ENCODE results near the gene TTYH2.

TTYH2 gene

DNA sequence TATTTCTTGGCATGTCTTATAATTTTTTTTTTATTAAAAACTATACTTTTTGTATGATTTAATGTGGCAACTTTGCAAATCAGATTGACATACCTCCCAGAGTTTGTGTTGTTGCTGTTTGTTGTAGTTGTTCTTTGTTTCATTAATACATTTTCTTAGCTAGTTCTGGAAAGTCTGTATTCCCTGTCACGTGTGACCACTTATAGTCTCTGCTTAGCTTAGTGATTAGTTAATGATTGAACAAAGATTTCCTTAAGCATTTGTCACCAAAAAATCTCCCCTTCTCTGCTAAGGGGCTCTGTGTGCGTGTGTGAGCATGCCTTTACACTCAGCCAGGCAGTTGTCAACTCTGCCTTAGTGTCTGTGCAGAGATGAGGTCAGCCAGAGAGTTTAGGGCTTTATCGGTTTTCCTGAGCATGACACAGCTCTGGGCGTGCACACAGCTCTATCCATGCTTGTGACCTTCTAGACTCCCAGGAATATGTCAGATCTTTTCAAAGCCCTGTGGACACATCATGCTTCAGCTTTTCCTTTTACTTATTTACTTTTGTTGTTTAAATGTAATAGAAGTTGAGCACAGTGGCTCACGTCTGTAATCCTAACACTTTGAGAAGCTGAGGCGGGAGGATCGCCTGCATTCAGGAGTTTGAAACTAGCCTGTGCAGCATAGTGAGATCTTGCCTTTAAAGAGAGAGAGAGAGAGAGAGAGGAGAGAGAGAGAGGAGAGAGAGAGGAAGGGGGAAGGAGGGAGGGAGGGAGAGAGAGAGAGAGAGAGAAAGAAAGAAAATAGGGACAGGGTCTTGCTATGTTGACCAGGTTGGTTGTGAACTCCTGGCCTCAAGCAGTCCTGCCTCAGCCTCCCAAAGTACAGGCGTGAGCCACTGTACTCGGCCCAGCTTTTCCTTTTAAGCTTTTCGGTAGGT is 82.5 kb downstream of the TTYH2 start:
- DNase-seq (ENCODE audit: low read depth): no peak

DNA sequence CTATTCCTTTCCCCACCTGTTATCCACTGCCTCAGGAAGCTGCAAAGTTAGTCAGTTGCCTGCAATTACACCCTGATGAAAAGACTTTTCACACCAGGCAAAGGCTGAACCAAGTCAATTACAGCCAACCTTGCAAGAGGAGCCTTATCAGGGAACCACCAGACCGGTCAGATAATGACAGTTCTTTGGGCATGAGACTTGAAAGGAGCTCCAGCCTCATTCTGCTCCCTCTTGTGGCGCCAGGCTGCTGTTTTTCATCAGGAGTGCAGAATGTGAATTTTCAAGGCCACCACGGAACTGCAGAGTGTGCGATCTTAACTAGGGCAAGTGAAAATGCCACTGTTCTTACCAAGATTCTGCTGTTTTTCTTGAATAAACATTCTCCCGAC is 83.2 kb downstream of the TTYH2 start:
- peak; percentile 79 for DNase-seq (ENCODE audit: low read depth)

DNA sequence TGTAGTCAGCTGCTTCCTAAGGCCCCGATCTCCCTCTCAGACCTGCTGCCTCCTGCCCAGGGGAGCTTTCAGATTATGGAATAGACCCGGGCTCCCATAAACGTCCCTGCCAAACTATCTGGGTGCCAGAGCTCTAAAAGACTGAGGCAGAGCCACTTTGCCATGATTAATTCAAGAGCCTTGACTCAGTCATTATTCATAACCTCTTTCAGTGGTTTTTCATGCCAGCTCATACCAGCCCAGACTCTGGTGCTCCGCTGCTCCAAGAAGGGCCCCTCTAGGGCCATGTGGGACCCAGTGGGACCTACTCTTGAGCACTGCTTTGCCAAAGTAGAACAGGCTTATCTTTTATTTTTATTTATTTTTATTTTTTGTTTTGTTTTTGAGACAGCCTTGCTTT is 84.6 kb downstream of the TTYH2 start:
- no peak for DNase-seq (ENCODE audit: low read depth)

DNA sequence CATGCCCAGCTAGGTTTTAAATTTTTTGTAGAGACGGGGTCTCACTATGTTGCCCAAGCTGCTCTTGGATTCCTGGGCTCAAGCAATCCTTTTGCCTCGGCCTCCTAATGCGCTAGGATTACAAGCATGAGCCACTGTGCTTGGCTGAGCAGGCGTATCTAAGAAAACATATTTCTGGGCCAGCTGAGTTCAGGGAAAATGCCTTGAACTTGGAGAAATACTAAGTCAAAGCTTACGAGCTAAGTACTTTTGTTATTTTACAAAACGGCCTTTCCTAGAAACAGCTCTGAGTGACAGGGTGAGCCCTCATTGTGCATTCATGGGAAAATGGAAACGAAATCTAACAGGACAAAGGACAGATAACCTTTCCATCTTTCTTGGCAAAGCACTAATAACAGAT is 85.4 kb downstream of the TTYH2 start:
- no peak for DNase-seq (ENCODE audit: low read depth)

DNA sequence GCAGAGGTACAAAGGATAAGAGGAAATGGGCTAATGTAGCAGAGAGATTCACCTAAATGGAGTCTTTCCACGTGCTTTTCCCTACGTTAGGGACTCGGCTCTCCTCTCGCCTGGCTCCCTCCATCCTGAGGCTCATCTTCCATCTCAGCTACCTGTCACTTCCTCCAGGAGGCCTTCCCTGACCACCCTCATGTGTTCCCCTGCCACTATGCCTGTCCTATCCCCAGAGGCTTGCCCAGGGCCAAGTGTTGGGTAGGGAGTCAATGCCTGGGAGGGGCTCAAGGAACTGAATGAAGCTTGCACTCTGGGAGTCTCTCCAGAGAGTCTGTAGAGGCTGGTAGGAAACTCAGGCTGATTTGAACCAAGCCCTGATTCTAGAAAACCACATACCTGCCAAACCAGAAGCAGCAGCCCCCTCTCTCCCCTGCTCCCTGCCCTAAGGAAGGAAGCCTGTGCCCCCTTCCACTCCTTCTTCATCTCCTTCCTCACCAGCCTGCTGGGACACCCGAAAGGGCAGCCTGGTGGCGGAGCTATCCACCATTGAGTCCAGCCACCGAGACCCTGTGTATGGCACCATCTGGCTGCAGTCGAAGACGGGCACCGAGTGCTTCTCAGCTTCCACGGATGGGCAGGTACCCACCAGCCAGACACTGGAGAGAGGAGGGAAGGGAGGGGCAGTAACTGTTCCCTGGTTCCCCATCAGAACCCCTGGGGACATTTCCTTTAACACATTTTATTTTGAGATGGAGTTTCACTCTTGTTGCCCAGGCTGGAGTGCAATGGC is 86.0 kb downstream of the TTYH2 start:
- no peak for DNase-seq (ENCODE audit: low read depth)

DNA sequence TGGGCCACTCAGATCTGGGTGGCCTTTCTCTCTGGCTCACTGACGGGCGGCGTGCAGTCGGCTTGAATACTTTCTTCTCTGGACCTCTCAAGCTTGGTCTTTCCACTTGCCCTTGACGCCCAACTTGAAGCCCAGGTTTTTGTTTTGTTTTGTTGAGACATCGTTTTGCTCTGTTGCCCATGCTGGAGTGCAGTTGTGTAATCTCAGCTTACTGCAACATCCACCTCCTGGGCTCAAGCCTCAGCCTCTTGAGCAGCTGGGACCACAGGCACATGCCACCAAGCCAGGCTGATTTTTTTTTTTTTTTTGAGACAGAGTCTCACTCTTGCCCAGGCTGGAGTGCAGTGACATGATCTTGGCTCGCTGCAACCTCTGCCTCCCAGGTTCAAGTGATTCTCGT is 89.9 kb downstream of the TTYH2 start:
- no peak for DNase-seq (ENCODE audit: low read depth)

DNA sequence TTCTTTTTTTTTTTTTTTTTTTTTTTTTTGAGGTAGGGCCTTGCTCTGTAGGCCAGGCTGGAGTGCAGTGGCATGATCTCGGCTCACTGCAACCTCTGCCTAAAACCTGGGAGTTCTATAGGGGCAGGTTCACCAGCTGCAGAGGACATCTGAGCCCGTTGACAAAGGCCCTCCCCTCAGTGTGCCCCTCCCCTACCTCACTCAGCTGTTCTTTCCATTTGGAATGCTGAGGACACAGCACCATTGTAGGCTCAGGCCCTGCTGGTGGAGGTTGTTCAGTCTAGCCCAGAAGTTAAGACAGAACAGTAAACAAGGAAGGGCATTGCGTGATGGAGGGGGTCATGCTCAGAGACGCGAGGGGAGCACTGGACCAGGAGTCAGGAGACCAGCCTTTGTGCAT is 90.8 kb downstream of the TTYH2 start:
- DNase-seq (ENCODE audit: low read depth): no peak

DNA sequence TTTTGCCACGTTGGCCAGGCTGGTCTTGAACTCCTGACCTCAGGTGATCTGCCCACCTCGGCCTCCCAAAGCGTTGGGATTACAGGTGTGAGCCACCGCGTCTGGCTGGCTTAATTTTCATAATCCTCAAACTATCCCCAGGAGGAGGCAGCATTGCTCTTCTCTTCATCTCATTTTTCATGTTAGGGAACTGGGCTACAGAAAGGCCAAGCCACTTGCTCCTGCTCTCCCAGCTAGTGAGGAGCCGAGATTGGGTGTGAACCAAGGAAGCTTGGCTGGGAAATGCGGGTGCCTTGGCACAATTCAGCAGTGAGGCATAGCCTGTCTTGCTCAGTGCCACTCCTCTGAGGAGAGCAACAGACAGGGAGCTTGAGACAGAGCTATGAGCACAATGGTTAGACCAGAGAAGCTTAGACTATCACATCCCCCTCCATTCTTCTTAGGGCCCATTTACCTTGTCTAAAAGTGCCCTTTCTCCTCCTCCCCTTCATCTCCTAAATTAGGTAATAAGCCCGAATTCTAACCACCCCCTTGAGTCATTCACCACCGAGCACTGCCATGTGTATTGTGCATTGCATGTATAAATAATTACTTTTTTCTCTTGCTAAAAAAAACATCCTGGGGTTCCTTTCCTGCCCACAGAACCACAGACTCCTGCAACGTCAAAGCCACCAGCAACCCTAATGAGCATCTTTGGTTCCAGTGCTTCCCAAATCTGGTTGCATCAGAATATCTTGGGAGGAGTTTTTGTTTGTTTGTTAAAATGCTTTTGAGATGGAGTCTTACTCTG is 92.7 kb downstream of the TTYH2 start:
- no peak for DNase-seq (ENCODE audit: low read depth)

DNA sequence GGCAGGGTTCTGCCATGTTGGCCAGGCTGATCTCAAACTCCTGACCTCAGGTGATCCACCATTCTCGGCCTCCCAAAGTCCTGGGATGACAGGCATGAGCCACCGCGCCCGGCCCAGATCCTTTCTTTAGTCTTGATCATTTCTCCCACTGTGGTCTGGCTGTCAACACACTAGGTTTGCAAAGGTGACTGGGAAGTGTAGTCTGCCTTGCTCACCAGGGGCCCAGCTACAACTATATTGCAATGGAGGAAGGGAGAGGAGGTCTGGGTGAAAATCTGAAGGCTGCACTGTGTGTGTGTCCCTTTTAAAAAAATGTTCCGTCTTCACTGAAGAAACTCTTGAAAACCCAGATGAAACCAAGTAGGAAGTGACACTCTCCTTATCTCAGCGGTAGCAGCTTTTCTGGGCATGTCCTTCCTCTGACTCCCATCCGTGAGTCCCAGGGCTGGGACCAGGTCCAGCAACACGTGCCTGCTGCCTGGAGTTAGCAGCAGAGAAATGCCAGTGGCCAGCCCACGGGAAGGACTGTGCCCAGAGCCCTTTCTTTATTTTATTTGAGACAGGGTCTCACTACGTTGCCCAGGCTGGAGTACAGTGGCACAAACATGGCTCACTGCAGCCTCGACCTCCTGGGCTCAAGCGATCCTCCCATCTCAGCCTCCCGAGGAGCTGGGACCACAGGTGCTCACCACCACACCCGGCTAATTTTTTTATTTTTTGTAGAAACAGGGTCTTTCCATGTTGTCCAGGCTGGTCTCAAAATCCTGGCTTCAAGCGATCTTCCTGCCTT is 94.8 kb downstream of the TTYH2 start:
- peak; percentile 89 for DNase-seq (ENCODE audit: low read depth)

DNA sequence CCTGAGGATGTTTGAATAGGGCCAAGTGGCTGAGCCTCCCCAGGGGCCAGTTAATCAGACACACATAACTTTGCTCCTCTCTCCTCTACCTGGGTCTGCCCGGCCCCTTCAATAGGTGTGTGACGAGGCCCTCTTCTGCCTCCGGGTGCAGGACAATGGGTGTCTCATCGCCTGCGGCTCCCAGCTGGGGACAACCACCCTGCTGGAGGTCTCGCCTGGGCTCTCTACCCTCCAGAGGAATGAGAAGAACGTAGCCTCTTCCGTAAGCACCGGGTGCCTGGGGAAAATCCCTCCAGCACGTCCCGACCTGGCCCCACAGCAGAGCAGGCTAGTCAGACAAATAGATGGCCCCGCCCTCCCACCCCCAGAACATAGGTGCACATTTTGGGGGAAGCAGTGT is 96.5 kb downstream of the TTYH2 start:
- no peak for DNase-seq (ENCODE audit: low read depth)

Measured in CMK (cell line).